K562 treated with DMSO at 1 percent for 4 hours (cell line): ENCODE results near the gene LRRIQ4. TPM values are rescaled to one million over a fixed set of nuclear protein-coding genes. Genes with fewer than 3 reads are reported as not detected.

Source experiments
- total RNA-seq: library from RNA; unstranded; fragments of 300-600 nt; gene quantifications from 2 replicates; pipeline ENCODE4 v1.2.3, GENCODE V29; 2022; ENCODE audit not compliant: insufficient read depth

LRRIQ4 gene
- not detected in 2 replicates for total RNA-seq

GRCh38 chr3:169812332-169813235 is at the start of gene LRRIQ4, which contains the start of gene LRRC34:
LRRIQ4 (plus strand) TSS chr3:169812870; CDS start chr3:169821922, 9,052 bp downstream.
LRRC34 (minus strand) TSS chr3:169812904; CDS start chr3:169812548, 356 bp downstream.

GRCh38 chr3:169764882-169765612 is 47.6 kb upstream of the LRRIQ4 start, which contains the start of gene TERC:
TERC (minus strand) TSS chr3:169765060.

GRCh38 chr3:169769287-169770181 is 43.1 kb upstream of the LRRIQ4 start, which contains the start of gene ACTRT3:
ACTRT3 (minus strand) TSS chr3:169769561; CDS start chr3:169769520, 41 bp downstream.

GRCh38 chr3:169772897-169773816 is 39.5 kb upstream of the LRRIQ4 start, which contains the start of gene MYNN:
MYNN (plus strand) TSS chr3:169773396; CDS start chr3:169774296, 900 bp downstream.

GRCh38 chr3:169869484-169870220 is 57.0 kb downstream of the LRRIQ4 start, which contains the start of gene LRRC31:
LRRC31 (minus strand) TSS chr3:169869935; CDS start chr3:169869807, 128 bp downstream.

Other genes with a start within 250 kb of the LRRIQ4 start
- 2.4 and 5.5 TPM in 2 replicates for gene MECOM, start 149.2 kb upstream of the LRRIQ4 start, total RNA-seq
- gene TERC, start 47.8 kb upstream of the LRRIQ4 start, total RNA-seq: not detected in 2 replicates
- gene ACTRT3, start 43.3 kb upstream of the LRRIQ4 start, total RNA-seq: not detected in 2 replicates
- gene MYNN, start 39.5 kb upstream of the LRRIQ4 start, total RNA-seq: 8.5 and 10.2 TPM in 2 replicates
- gene LRRC34, start within 50 bp of the LRRIQ4 start, total RNA-seq: not detected in 2 replicates
- not detected in 2 replicates for gene LRRC31, start 57.1 kb downstream of the LRRIQ4 start, total RNA-seq
- gene SAMD7, start 98.7 kb downstream of the LRRIQ4 start, total RNA-seq: not detected in 2 replicates
- 36.3 and 39.7 TPM in 2 replicates for gene SEC62, start 153.9 kb downstream of the LRRIQ4 start, total RNA-seq
- 4.7 and 5.5 TPM in 2 replicates for gene GPR160, start 225.1 kb downstream of the LRRIQ4 start, total RNA-seq